Measurements from ENCODE around the gene HMGN2. TPM values are rescaled to one million over a fixed set of nuclear protein-coding genes. Genes with fewer than 3 reads are reported as not detected.

HMGN2 gene
- 748 TPM for polyA plus RNA-seq

GRCh38 chr1:26472320-26472900 is at the start of gene HMGN2:
TSS of gene HMGN2 (plus strand) at chr1:26472440. CDS start at chr1:26472613, 173 bp downstream.
- H3K27ac Mint-ChIP-seq: peak within 1 kb of the TSS; percentile 96 to 100 (median 99)
- no peaks in the 10 kb centered on the region for H3K9me3 Mint-ChIP-seq
- peak within 1 kb of the TSS; percentile 94 to 100 (median 99) for H3K4me3 Mint-ChIP-seq
- H3K4me1 Mint-ChIP-seq: peaks cover 19 to 45% (median 42%) of the 10 kb centered on the region in 3 donors
- H3K27me3 Mint-ChIP-seq: no peaks in the 10 kb centered on the region
- H3K36me3 Mint-ChIP-seq: peaks cover 3% of the 10 kb centered on the region

GRCh38 chr1:26429721-26430120 is 42.5 kb upstream of the HMGN2 start:
- H3K4me1 Mint-ChIP-seq: peaks cover 10 to 16% (median 15%) of the 10 kb centered on the region in 3 donors
- H3K9me3 Mint-ChIP-seq: no peaks in the 10 kb centered on the region
- peaks cover 2% of the 10 kb centered on the region for H3K27me3 Mint-ChIP-seq
- H3K27ac Mint-ChIP-seq: no peak overlapping the region
- H3K4me3 Mint-ChIP-seq: peak overlapping the region in 2 of 4 donors; percentile 30 to 88
- peaks cover 6% of the 10 kb centered on the region for H3K36me3 Mint-ChIP-seq

- H3K9me3 Mint-ChIP-seq: no peaks in the 10 kb centered on the region
- H3K4me1 Mint-ChIP-seq: peaks cover 10 to 16% (median 15%) of the 10 kb centered on the region in 3 donors
- H3K4me3 Mint-ChIP-seq: peak within 1 kb of the TSS; percentile 88 to 100 (median 94)
- H3K27me3 Mint-ChIP-seq: no peaks in the 10 kb centered on the region
- peaks cover 6% of the 10 kb centered on the region for H3K36me3 Mint-ChIP-seq
- peak within 1 kb of the TSS; percentile 53 to 97 (median 74) for H3K27ac Mint-ChIP-seq
Measured at GRCh38 chr1:26431979-26432695, 40.1 kb upstream of the HMGN2 start, which contains the start of gene DHDDS. TSS of gene DHDDS (plus strand) at chr1:26432321. CDS start at chr1:26432946, 625 bp downstream.

GRCh38 chr1:26432793-26433192 is 39.4 kb upstream of the HMGN2 start:
- Mint-ChIP-seq H3K27ac (peak overlapping the region; percentile 53 to 97 (median 74)), H3K4me3 (peak overlapping the region; percentile 88 to 100 (median 94)), H3K27me3 (no peaks in the 10 kb centered on the region), H3K36me3 (peaks cover 6% of the 10 kb centered on the region), H3K9me3 (no peaks in the 10 kb centered on the region), H3K4me1 (peaks cover 10 to 16% (median 15%) of the 10 kb centered on the region in 3 donors)

- H3K4me3 Mint-ChIP-seq: peak overlapping the region in 1 of 4 donors; percentile 48
- no peaks in the 10 kb centered on the region for H3K9me3 Mint-ChIP-seq
- H3K27ac Mint-ChIP-seq: no peak overlapping the region
- peaks cover 8% of the 10 kb centered on the region for H3K36me3 Mint-ChIP-seq
- H3K4me1 Mint-ChIP-seq: peaks cover 10 to 16% (median 15%) of the 10 kb centered on the region in 3 donors
- H3K27me3 Mint-ChIP-seq: no peaks in the 10 kb centered on the region
Measured at GRCh38 chr1:26434161-26434752, 38.0 kb upstream of the HMGN2 start.

GRCh38 chr1:26438041-26438440 is 34.2 kb upstream of the HMGN2 start:
- H3K4me1 Mint-ChIP-seq: peaks cover 6 to 8% (median 7%) of the 10 kb centered on the region in 3 donors
- H3K9me3 Mint-ChIP-seq: no peaks in the 10 kb centered on the region
- H3K36me3 Mint-ChIP-seq: peaks cover 6% of the 10 kb centered on the region
- no peak overlapping the region for H3K27ac Mint-ChIP-seq
- H3K4me3 Mint-ChIP-seq: peak overlapping the region in 1 of 4 donors; percentile 1
- no peaks in the 10 kb centered on the region for H3K27me3 Mint-ChIP-seq

- no peak overlapping the region for H3K4me3 Mint-ChIP-seq
- H3K27me3 Mint-ChIP-seq: no peaks in the 10 kb centered on the region
- peaks cover 1 to 7% (median 2%) of the 10 kb centered on the region in 3 donors for H3K4me1 Mint-ChIP-seq
- H3K9me3 Mint-ChIP-seq: no peaks in the 10 kb centered on the region
- peaks cover 4% of the 10 kb centered on the region for H3K36me3 Mint-ChIP-seq
- no peak overlapping the region for H3K27ac Mint-ChIP-seq
Measured at GRCh38 chr1:26440259-26440658, 32.0 kb upstream of the HMGN2 start.

- peaks cover 19 to 20% (median 19%) of the 10 kb centered on the region in 3 donors for H3K4me1 Mint-ChIP-seq
- H3K27ac Mint-ChIP-seq: no peak overlapping the region
- no peaks in the 10 kb centered on the region for H3K27me3 Mint-ChIP-seq
- H3K9me3 Mint-ChIP-seq: no peaks in the 10 kb centered on the region
- H3K36me3 Mint-ChIP-seq: peaks cover 4% of the 10 kb centered on the region
- H3K4me3 Mint-ChIP-seq: no peak overlapping the region
Measured at GRCh38 chr1:26449868-26450267, 22.4 kb upstream of the HMGN2 start.

- H3K27me3 Mint-ChIP-seq: no peaks in the 10 kb centered on the region
- peaks cover 4% of the 10 kb centered on the region for H3K36me3 Mint-ChIP-seq
- H3K9me3 Mint-ChIP-seq: no peaks in the 10 kb centered on the region
- peaks cover 13 to 19% (median 17%) of the 10 kb centered on the region in 3 donors for H3K4me1 Mint-ChIP-seq
- H3K27ac Mint-ChIP-seq: peak overlapping the region in 1 of 3 donors; percentile 15
- H3K4me3 Mint-ChIP-seq: no peak overlapping the region
Measured at GRCh38 chr1:26450908-26451307, 21.3 kb upstream of the HMGN2 start.

- Mint-ChIP-seq H3K36me3 (peaks cover 3% of the 10 kb centered on the region), H3K4me1 (peaks cover 4 to 7% (median 4%) of the 10 kb centered on the region in 3 donors), H3K9me3 (no peaks in the 10 kb centered on the region), H3K4me3 (no peak overlapping the region), H3K27me3 (no peaks in the 10 kb centered on the region), H3K27ac (no peak overlapping the region)
Measured at GRCh38 chr1:26452459-26453183, 19.6 kb upstream of the HMGN2 start.

- no peak overlapping the region for H3K27ac Mint-ChIP-seq
- no peak overlapping the region for H3K4me3 Mint-ChIP-seq
- H3K4me1 Mint-ChIP-seq: peaks cover 0 to 1% (median 0%) of the 10 kb centered on the region in 3 donors
- H3K27me3 Mint-ChIP-seq: no peaks in the 10 kb centered on the region
- H3K36me3 Mint-ChIP-seq: no peaks in the 10 kb centered on the region
- H3K9me3 Mint-ChIP-seq: no peaks in the 10 kb centered on the region
Measured at GRCh38 chr1:26459148-26459547, 13.1 kb upstream of the HMGN2 start.

GRCh38 chr1:26459573-26460031 is 12.6 kb upstream of the HMGN2 start:
- Mint-ChIP-seq H3K27ac (no peak overlapping the region), H3K36me3 (no peaks in the 10 kb centered on the region), H3K4me3 (no peak overlapping the region), H3K4me1 (peaks cover 0 to 1% (median 0%) of the 10 kb centered on the region in 3 donors), H3K9me3 (no peaks in the 10 kb centered on the region), H3K27me3 (no peaks in the 10 kb centered on the region)

- Mint-ChIP-seq H3K27ac (no peak overlapping the region), H3K9me3 (no peaks in the 10 kb centered on the region), H3K4me3 (peak overlapping the region in 1 of 4 donors; percentile 15), H3K4me1 (peaks cover 12 to 34% (median 26%) of the 10 kb centered on the region in 3 donors), H3K27me3 (no peaks in the 10 kb centered on the region), H3K36me3 (peaks cover 3% of the 10 kb centered on the region)
Measured at GRCh38 chr1:26468911-26469310, 3.3 kb upstream of the HMGN2 start.

GRCh38 chr1:26469558-26469957 is 2.7 kb upstream of the HMGN2 start:
- H3K9me3 Mint-ChIP-seq: no peaks in the 10 kb centered on the region
- H3K27me3 Mint-ChIP-seq: no peaks in the 10 kb centered on the region

More at GRCh38 chr1:26469558-26469957, 2.7 kb upstream of the HMGN2 start:
- Mint-ChIP-seq H3K4me3 (peak overlapping the region in 1 of 4 donors; percentile 15), H3K36me3 (peaks cover 3% of the 10 kb centered on the region), H3K4me1 (peaks cover 12 to 35% (median 31%) of the 10 kb centered on the region in 3 donors), H3K27ac (peak overlapping the region in 2 of 3 donors; percentile 23 to 100)
